ENCODE data around the gene ANKRD11.

The ANKRD11 gene

DNA sequence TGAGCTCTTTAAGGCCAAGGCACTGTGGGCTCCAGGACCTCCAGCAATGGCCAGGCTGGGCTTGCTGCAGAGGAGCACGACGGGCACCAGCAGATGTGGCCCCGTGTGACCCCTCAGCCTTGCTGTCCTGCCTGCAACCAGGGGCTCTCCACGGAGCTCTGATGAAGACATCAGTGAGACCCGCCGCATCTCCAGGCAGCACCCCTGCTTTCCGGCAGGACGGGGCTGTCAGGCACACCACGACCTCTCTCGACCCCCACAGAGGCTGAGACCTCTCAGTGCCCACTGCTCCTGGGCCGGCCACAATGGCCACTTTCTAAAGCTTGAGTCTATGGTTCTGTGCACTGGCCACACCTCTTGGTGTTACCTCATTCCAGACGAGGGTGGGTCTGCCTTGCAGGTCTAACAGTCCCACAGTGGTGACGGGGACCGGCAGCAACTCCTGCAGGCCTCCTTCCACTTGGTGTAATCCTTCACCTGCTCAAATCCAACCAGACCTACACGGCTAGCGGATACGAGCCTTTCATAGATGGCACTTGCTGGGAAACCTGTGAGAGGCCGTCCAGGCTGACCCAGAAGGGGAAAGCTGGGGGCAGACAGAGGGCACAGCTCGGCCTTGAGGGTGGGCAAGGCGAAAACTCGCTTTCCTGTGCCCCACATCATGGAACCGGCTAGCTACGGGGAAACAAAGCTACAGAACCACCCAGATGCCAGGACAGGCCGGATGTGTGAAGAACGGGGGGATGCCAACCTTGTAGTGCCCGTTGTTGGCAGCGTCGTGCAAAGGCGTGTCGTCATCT lies 202.4 kb downstream of the ANKRD11 start:
- Histone ChIP-seq H3K36me3 (ENCODE audit: insufficient read depth, insufficient read length, low read length) (peaks cover 70% of the 10 kb centered on the region), H3K27me3 (ENCODE audit: insufficient read depth, insufficient read length) (no peaks in the 10 kb centered on the region), H3K4me1 (ENCODE audit: insufficient read depth, insufficient read length) (peaks cover 33% of the 10 kb centered on the region), H3K9ac (ENCODE audit: insufficient read length, low read depth) (peak overlapping the region; percentile 8), H3K4me3 (ENCODE audit: insufficient read length, low read depth) (no peak overlapping the region), H3K9me3 (ENCODE audit: insufficient read depth, low read length) (no peaks in the 10 kb centered on the region)
- no peak for DNase-seq (ENCODE audit: low read depth, low spot score)
- no peak for TF ChIP-seq ZNF274 (IDR thresholded peaks at IDR 0.05; ENCODE audit: low read depth, low read length)
- no peak for TF ChIP-seq YY1 (IDR thresholded peaks at IDR 0.05; ENCODE audit: insufficient read depth, insufficient read length)
- TF ChIP-seq SUZ12 (IDR thresholded peaks at IDR 0.05; ENCODE audit: extremely low read depth, insufficient read depth, insufficient read length), result no peak

DNA sequence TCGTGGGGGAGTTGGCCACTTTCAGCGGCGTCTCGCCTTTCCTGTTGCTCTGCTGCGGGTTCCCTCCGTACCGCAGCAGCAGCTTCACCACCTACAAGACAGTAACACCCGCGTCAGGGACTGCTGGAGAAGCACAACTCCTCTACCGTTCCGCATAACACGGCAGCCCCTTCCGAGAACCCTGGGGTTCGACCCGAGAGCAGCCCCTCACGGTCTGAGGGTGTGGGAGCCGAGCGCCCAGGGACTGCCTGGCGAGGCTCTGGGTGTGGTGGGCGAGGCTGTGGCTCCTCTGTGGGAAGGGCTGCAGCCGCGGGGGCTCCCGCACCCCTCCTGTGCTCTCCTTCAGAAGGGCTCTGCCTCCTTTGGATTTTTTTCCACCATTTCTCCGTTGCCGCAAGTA lies 204.3 kb downstream of the ANKRD11 start:
- H3K4me1 ChIP-seq (ENCODE audit: insufficient read depth, insufficient read length), result peaks cover 14% of the 10 kb centered on the region
- peaks cover 85% of the 10 kb centered on the region for H3K36me3 ChIP-seq (ENCODE audit: insufficient read depth, insufficient read length, low read length)
- no peak overlapping the region for H3K9ac ChIP-seq (ENCODE audit: insufficient read length, low read depth)
- no peak overlapping the region for H3K4me3 ChIP-seq (ENCODE audit: insufficient read length, low read depth)
- no peak for TF ChIP-seq YY1 (IDR thresholded peaks at IDR 0.05; ENCODE audit: insufficient read depth, insufficient read length)
- TF ChIP-seq SUZ12 (IDR thresholded peaks at IDR 0.05; ENCODE audit: extremely low read depth, insufficient read depth, insufficient read length), result no peak
- no peak for TF ChIP-seq ZNF274 (IDR thresholded peaks at IDR 0.05; ENCODE audit: low read depth, low read length)
- no peaks in the 10 kb centered on the region for H3K27me3 ChIP-seq (ENCODE audit: insufficient read depth, insufficient read length)
- H3K9me3 ChIP-seq (ENCODE audit: insufficient read depth, low read length), result no peaks in the 10 kb centered on the region
- DNase-seq (ENCODE audit: low read depth, low spot score), result no peak

DNA sequence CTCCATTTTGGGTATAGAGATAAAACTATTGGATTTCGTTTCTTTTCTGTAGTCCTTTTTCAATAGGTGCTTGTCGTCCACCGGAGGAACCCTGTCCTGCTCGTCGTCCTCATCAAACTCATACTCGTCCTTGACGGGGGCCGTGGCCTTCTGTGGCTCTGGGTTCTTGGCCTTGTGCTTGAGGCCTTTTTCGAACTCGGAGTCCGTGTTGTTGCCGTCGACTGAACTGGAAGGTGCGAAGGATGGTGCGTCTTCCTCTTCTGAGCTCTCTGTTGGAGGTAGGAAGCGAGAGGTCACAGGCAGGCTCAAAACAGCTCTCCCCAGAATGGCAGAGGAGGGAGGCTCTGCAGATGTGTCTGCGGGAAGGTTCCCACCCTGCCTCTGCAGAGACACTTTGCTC lies 205.0 kb downstream of the ANKRD11 start:
- DNase-seq (ENCODE audit: low read depth, low spot score), result no peak
- Histone ChIP-seq H3K4me1 (ENCODE audit: insufficient read depth, insufficient read length) (peaks cover 9% of the 10 kb centered on the region), H3K36me3 (ENCODE audit: insufficient read depth, insufficient read length, low read length) (peaks cover 85% of the 10 kb centered on the region), H3K27me3 (ENCODE audit: insufficient read depth, insufficient read length) (no peaks in the 10 kb centered on the region), H3K9ac (ENCODE audit: insufficient read length, low read depth) (no peak overlapping the region), H3K4me3 (ENCODE audit: insufficient read length, low read depth) (no peak overlapping the region), H3K9me3 (ENCODE audit: insufficient read depth, low read length) (no peaks in the 10 kb centered on the region)
- no peak for TF ChIP-seq YY1 (IDR thresholded peaks at IDR 0.05; ENCODE audit: insufficient read depth, insufficient read length)
- TF ChIP-seq ZNF274 (IDR thresholded peaks at IDR 0.05; ENCODE audit: low read depth, low read length), result no peak
- no peak for TF ChIP-seq SUZ12 (IDR thresholded peaks at IDR 0.05; ENCODE audit: extremely low read depth, insufficient read depth, insufficient read length)

DNA sequence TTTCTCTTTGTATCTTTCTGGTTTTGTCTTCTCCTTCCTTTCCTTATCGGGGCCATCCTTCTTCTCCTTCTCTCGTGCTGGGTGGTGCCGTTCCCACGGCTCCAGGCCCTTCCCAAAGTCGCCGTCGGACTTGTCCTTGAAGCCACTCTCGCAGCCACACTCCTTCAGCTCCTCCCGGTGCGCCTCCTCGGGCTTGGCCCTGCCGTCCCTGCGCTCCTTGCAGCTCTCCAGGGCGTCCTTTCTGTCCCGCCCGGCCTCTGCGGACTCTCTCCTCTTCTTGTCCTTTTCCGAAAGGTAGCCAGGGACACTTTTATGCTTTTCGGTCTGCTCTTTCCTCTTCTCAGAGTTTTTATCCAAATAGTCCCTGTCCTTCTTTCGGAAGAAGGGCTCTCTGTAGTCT lies 206.9 kb downstream of the ANKRD11 start:
- Histone ChIP-seq H3K9ac (ENCODE audit: insufficient read length, low read depth) (no peak overlapping the region), H3K9me3 (ENCODE audit: insufficient read depth, low read length) (no peaks in the 10 kb centered on the region), H3K27me3 (ENCODE audit: insufficient read depth, insufficient read length) (no peaks in the 10 kb centered on the region), H3K36me3 (ENCODE audit: insufficient read depth, insufficient read length, low read length) (peaks cover 92% of the 10 kb centered on the region), H3K4me1 (ENCODE audit: insufficient read depth, insufficient read length) (peaks cover 3% of the 10 kb centered on the region), H3K4me3 (ENCODE audit: insufficient read length, low read depth) (no peak overlapping the region)
- no peak for DNase-seq (ENCODE audit: low read depth, low spot score)
- TF ChIP-seq SUZ12 (IDR thresholded peaks at IDR 0.05; ENCODE audit: extremely low read depth, insufficient read depth, insufficient read length) (no peak), ZNF274 (IDR thresholded peaks at IDR 0.05; ENCODE audit: low read depth, low read length) (no peak)

DNA sequence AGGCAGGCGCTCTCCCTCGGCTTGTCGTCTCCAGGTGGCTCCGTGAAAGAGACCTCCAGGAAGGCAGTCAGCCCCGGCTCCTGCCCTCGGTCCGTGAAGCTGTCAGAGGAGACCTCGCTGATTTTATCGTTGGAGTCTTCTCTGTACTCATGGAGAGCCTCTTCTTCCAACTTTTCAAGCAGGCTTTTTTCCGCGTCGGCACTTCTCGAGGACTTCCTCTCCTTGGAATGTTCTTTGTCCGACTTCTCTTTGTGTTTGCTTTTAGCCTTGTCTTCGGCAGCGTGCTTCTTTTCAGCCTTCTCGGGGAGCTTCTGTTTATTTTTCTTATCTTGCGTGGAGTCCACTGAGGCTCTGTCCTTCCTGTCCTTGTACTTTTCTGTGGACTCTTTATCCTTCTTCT lies 207.8 kb downstream of the ANKRD11 start:
- Histone ChIP-seq H3K9ac (ENCODE audit: insufficient read length, low read depth) (no peak overlapping the region), H3K9me3 (ENCODE audit: insufficient read depth, low read length) (no peaks in the 10 kb centered on the region), H3K27me3 (ENCODE audit: insufficient read depth, insufficient read length) (no peaks in the 10 kb centered on the region), H3K4me1 (ENCODE audit: insufficient read depth, insufficient read length) (peaks cover 4% of the 10 kb centered on the region), H3K36me3 (ENCODE audit: insufficient read depth, insufficient read length, low read length) (peaks cover 92% of the 10 kb centered on the region), H3K4me3 (ENCODE audit: insufficient read length, low read depth) (no peak overlapping the region)
- no peak for DNase-seq (ENCODE audit: low read depth, low spot score)
- TF ChIP-seq SUZ12 (IDR thresholded peaks at IDR 0.05; ENCODE audit: extremely low read depth, insufficient read depth, insufficient read length), result no peak

DNA sequence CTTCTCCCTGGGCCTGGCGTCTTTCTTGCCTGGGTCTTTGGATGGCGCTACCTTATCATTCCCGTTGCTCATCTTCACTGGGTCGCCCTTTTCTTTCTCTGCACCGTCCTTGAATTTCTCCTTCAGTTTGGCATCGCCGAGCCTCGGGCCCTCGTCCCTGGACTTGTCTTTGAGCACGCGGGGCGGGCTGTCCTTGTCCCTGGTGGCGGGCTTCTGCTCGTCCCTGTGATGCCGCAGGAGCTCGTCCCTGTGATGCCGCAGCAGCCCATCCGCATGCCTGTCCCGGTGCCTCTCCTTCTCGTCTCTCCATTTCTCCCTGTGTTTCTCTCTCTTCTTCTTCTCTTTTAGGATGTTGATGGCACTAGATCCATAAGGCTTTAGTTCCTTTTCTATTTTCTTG lies 208.5 kb downstream of the ANKRD11 start:
- H3K9ac ChIP-seq (ENCODE audit: insufficient read length, low read depth), result no peak overlapping the region
- DNase-seq (ENCODE audit: low read depth, low spot score), result no peak
- no peak overlapping the region for H3K4me3 ChIP-seq (ENCODE audit: insufficient read length, low read depth)
- no peaks in the 10 kb centered on the region for H3K27me3 ChIP-seq (ENCODE audit: insufficient read depth, insufficient read length)
- H3K4me1 ChIP-seq (ENCODE audit: insufficient read depth, insufficient read length), result peaks cover 4% of the 10 kb centered on the region
- peaks cover 92% of the 10 kb centered on the region for H3K36me3 ChIP-seq (ENCODE audit: insufficient read depth, insufficient read length, low read length)
- no peak for TF ChIP-seq YY1 (IDR thresholded peaks at IDR 0.05; ENCODE audit: insufficient read depth, insufficient read length)
- TF ChIP-seq SUZ12 (IDR thresholded peaks at IDR 0.05; ENCODE audit: extremely low read depth, insufficient read depth, insufficient read length), result no peak
- TF ChIP-seq ZNF274 (IDR thresholded peaks at IDR 0.05; ENCODE audit: low read depth, low read length), result no peak
- no peaks in the 10 kb centered on the region for H3K9me3 ChIP-seq (ENCODE audit: insufficient read depth, low read length)

DNA sequence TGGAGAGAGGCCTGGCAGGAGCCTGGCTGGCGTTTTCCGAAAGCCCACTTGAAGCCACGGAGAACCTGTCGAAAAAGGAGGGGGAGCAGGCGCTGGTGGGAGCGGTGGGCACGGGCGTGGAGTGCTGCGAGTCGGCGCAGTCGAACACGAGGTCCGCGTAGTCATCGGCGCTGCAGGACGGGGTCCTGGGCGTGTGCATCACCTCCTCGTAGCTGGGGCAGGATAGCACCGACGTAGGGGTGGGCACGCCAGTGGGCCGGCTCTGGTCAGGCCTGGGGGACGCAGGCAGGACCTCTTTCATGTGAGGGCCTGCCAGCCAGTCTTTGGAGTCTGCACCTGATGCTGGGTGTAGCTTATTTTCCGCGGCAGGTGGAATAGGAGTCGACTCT lies 209.2 kb downstream of the ANKRD11 start:
- Histone ChIP-seq H3K27me3 (ENCODE audit: insufficient read depth, insufficient read length) (no peaks in the 10 kb centered on the region), H3K36me3 (ENCODE audit: insufficient read depth, insufficient read length, low read length) (peaks cover 89% of the 10 kb centered on the region), H3K9me3 (ENCODE audit: insufficient read depth, low read length) (no peaks in the 10 kb centered on the region), H3K4me3 (ENCODE audit: insufficient read length, low read depth) (no peak overlapping the region), H3K9ac (ENCODE audit: insufficient read length, low read depth) (no peak overlapping the region), H3K4me1 (ENCODE audit: insufficient read depth, insufficient read length) (peaks cover 4% of the 10 kb centered on the region)
- no peak for DNase-seq (ENCODE audit: low read depth, low spot score)
- TF ChIP-seq SUZ12 (IDR thresholded peaks at IDR 0.05; ENCODE audit: extremely low read depth, insufficient read depth, insufficient read length) (no peak), YY1 (IDR thresholded peaks at IDR 0.05; ENCODE audit: insufficient read depth, insufficient read length) (no peak), ZNF274 (IDR thresholded peaks at IDR 0.05; ENCODE audit: low read depth, low read length) (no peak)
